ENCODE measurements around the gene MIER2. TPM values are rescaled to one million over a fixed set of nuclear protein-coding genes. Genes with fewer than 3 reads are reported as not detected.

The MIER2 gene
- total and polyA plus RNA-seq, 2 donors (not counting 1 experiment from before 2014, with no cell fraction given): 10.5 to 19.7 TPM

DNA sequence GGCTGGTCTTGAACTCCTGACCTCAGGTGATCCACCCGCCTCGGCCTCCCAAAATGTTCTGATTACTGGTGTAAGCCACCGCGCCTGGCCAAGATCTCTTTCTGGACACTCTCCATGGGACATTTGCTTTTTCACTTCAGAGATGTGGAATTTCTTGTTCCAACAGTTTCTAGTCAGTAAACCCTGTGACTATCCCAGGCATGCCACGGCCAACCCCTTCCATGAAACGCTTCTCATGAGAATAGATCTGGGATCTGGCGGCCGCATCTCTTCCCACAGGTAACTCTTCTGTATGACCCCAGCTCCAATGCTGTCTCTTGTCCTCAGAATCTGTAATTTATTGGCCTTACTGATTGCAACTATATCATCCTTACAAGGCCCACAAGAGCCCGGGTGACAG, 69.6 kb downstream of the MIER2 start:
- 91% methylated on average over 9 of the region's 9 CpGs for WGBS (ENCODE audit: insufficient coverage)
- H3K9ac ChIP-seq (ENCODE audit: low read length): no peak overlapping the region
- no peak for ATAC-seq (ENCODE audit: low read depth)
- H3K36me3 ChIP-seq (replicated peaks in 1 of 2; ENCODE audit: control extremely low read depth in 1 of 2, control insufficient read depth in 1 of 2, extremely low read depth in 1 of 2, insufficient read depth in 2 of 2, low read length in 1 of 2): no peaks in the 10 kb centered on the region
- TF ChIP-seq, protein P1, sequence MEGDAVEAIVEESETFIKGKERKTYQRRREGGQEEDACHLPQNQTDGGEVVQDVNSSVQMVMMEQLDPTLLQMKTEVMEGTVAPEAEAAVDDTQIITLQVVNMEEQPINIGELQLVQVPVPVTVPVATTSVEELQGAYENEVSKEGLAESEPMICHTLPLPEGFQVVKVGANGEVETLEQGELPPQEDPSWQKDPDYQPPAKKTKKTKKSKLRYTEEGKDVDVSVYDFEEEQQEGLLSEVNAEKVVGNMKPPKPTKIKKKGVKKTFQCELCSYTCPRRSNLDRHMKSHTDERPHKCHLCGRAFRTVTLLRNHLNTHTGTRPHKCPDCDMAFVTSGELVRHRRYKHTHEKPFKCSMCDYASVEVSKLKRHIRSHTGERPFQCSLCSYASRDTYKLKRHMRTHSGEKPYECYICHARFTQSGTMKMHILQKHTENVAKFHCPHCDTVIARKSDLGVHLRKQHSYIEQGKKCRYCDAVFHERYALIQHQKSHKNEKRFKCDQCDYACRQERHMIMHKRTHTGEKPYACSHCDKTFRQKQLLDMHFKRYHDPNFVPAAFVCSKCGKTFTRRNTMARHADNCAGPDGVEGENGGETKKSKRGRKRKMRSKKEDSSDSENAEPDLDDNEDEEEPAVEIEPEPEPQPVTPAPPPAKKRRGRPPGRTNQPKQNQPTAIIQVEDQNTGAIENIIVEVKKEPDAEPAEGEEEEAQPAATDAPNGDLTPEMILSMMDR (IDR thresholded peaks at IDR 0.05): no peak
- no peak for TF ChIP-seq EZH2 (IDR thresholded peaks at IDR 0.05; ENCODE audit: borderline replicate concordance, insufficient read depth, low read depth, low read length, poor library complexity, severe bottlenecking)
- intact Hi-C loops (cut with micrococcal nuclease): no loop called here
- ChIA-PET CTCF (no interaction called here), POLR2A (no interaction called here)
- no peak overlapping the region for H2AFZ ChIP-seq (ENCODE audit: insufficient read depth, low read depth, low read length, poor library complexity, severe bottlenecking)
- no peak overlapping the region for H3K4me3 ChIP-seq (ENCODE audit: control extremely low read depth in 1 of 5, extremely low read depth in 1 of 5, insufficient read depth in 1 of 5, low read depth in 2 of 5, low read length in 4 of 5)
- H4K20me1 ChIP-seq (ENCODE audit: control insufficient read depth, insufficient read depth, low read length, poor library complexity, severe bottlenecking): no peaks in the 10 kb centered on the region
- H3K27ac ChIP-seq (ENCODE audit: low read length in 2 of 2): no peak overlapping the region
- Mint-ChIP-seq H3K27ac (no peak overlapping the region), H3K4me3 (no peak overlapping the region), H3K27me3 (peaks cover 35% of the 10 kb centered on the region), H3K4me1 (no peaks in the 10 kb centered on the region), H3K9me3 (ENCODE audit: insufficient read depth) (no peaks in the 10 kb centered on the region)
- H3K79me2 ChIP-seq (ENCODE audit: control insufficient read depth, insufficient read depth, low read length): no peaks in the 10 kb centered on the region
- H3K27me3 ChIP-seq (replicated peaks in 1 of 4; ENCODE audit: control extremely low read depth in 1 of 4, control insufficient read depth in 3 of 4, insufficient read depth in 4 of 4, low read length in 3 of 4): peaks cover 0 to 17% (median 6%) of the 10 kb centered on the region in 4 experiments
- H3K4me2 ChIP-seq (replicated peaks; ENCODE audit: low read depth, low read length, poor library complexity, severe bottlenecking): no peak overlapping the region
- no peaks in the 10 kb centered on the region for H3K4me1 ChIP-seq (ENCODE audit: control insufficient read depth in 2 of 2, insufficient read depth in 2 of 2, low read length in 2 of 2)
- H3K9me3 ChIP-seq (ENCODE audit: control extremely low read depth in 1 of 3, control insufficient read depth in 2 of 3, insufficient read depth in 1 of 3, low read length in 2 of 3): peaks cover 0 to 4% (median 0%) of the 10 kb centered on the region in 3 donors
- DNase-seq: no peak

DNA sequence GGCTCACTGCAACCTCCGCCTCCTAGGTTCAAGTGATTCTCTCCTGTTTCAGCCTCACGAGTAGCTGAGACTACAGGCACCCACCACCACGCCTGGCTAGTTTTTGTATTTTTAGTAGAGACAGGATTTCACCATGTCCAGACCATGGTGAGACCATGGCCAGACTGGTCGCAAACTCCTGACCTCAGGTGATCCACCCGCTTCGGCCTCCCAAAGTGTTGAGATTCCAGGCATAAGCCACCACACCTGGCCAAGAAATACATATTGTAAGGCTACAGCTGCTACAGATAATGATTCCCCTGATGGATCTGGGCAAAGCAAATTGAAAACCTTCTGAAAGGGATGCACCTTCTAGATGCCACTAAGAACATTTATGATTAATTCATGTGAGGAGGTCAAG, 71.2 kb downstream of the MIER2 start:
- H2AFZ ChIP-seq (ENCODE audit: insufficient read depth, low read depth, low read length, poor library complexity, severe bottlenecking): no peak overlapping the region
- intact Hi-C loops (cut with micrococcal nuclease): no loop called here
- Mint-ChIP-seq H3K9me3 (ENCODE audit: insufficient read depth) (no peaks in the 10 kb centered on the region), H3K27ac (no peak overlapping the region), H3K27me3 (peaks cover 34% of the 10 kb centered on the region), H3K4me1 (no peaks in the 10 kb centered on the region), H3K4me3 (no peak overlapping the region)
- no peaks in the 10 kb centered on the region for H3K4me1 ChIP-seq (ENCODE audit: control insufficient read depth in 2 of 2, insufficient read depth in 2 of 2, low read length in 2 of 2)
- no peaks in the 10 kb centered on the region for H3K36me3 ChIP-seq (replicated peaks in 1 of 2; ENCODE audit: control extremely low read depth in 1 of 2, control insufficient read depth in 1 of 2, extremely low read depth in 1 of 2, insufficient read depth in 2 of 2, low read length in 1 of 2)
- H3K4me2 ChIP-seq (replicated peaks; ENCODE audit: low read depth, low read length, poor library complexity, severe bottlenecking): no peak overlapping the region
- peaks cover 0 to 4% (median 0%) of the 10 kb centered on the region in 3 donors for H3K9me3 ChIP-seq (ENCODE audit: control extremely low read depth in 1 of 3, control insufficient read depth in 2 of 3, insufficient read depth in 1 of 3, low read length in 2 of 3)
- ATAC-seq (ENCODE audit: low read depth) (no peak), DNase-seq (no peak)
- H4K20me1 ChIP-seq (ENCODE audit: control insufficient read depth, insufficient read depth, low read length, poor library complexity, severe bottlenecking): no peaks in the 10 kb centered on the region
- no peak for TF ChIP-seq EZH2 (IDR thresholded peaks at IDR 0.05; ENCODE audit: borderline replicate concordance, insufficient read depth, low read depth, low read length, poor library complexity, severe bottlenecking)
- TF ChIP-seq, protein P1 (IDR thresholded peaks at IDR 0.05): no peak
- no peak overlapping the region for H3K4me3 ChIP-seq (ENCODE audit: control extremely low read depth in 1 of 5, extremely low read depth in 1 of 5, insufficient read depth in 1 of 5, low read depth in 2 of 5, low read length in 4 of 5)
- ChIA-PET CTCF (no interaction called here), POLR2A (no interaction called here)
- H3K79me2 ChIP-seq (ENCODE audit: control insufficient read depth, insufficient read depth, low read length): no peaks in the 10 kb centered on the region
- no peak overlapping the region for H3K27ac ChIP-seq (ENCODE audit: low read length in 2 of 2)
- H3K9ac ChIP-seq (ENCODE audit: low read length): no peak overlapping the region
- H3K27me3 ChIP-seq (replicated peaks in 1 of 4; ENCODE audit: control extremely low read depth in 1 of 4, control insufficient read depth in 3 of 4, insufficient read depth in 4 of 4, low read length in 3 of 4): peaks cover 0 to 15% (median 8%) of the 10 kb centered on the region in 4 experiments
- 98% methylated on average over 5 of the region's 6 CpGs for WGBS (ENCODE audit: insufficient coverage)

Data from B cell (primary cell).